H1 (cell line): ENCODE results near the gene PIGL. TPM values are rescaled to one million over a fixed set of nuclear protein-coding genes. Genes with fewer than 3 reads are reported as not detected.

Source experiments
- CTCF ChIA-PET: fragments of 300-600 bp; sonication (Branson Sonifier 250); formaldehyde crosslinking; loops from one replicate; lab custom pipeline; 2021; ENCODE audit not compliant: partially characterized antibody; lab: Charles Lee
- POLR2A ChIA-PET: fragments of 300-600 bp; sonication (Branson Sonifier 250); formaldehyde crosslinking; loops from one replicate; lab custom pipeline; 2021; ENCODE audit warnings: inconsistent platforms; ENCODE audit not compliant: partially characterized antibody; lab: Charles Lee
- DNase-seq, 2 experiments: peaks; one replicate each; pipeline versions ENCODE4 v3.0.0 to v3.0.0-alpha.2; 2010 to 2022; ENCODE audit warnings: low spot score in 2 of 2, low read depth in 1 of 2, mixed read lengths in 1 of 2
- FAIRE-seq: peaks from 2 replicates; lab custom pipeline; 2011; peaks lifted over from hg19 to GRCh38; lab: Jason Lieb, UNC
- H2AFZ ChIP-seq: 2 replicates; pipeline ENCODE4 v1.8.1; 2012; ENCODE audit warnings: low read length, inconsistent platforms
- H2AK5ac ChIP-seq: 2 replicates; pipeline ENCODE4 v1.6.1; 2013; ENCODE audit warnings: low read depth, low read length
- H2BK120ac ChIP-seq: replicated peaks from 2 replicates; pipeline ENCODE3; 2013; ENCODE audit warnings: low read depth, low read length, inconsistent platforms
- H2BK12ac ChIP-seq: 2 replicates; pipeline ENCODE4 v1.6.1; 2013; ENCODE audit warnings: low read depth, low read length
- H2BK15ac ChIP-seq: 2 replicates; pipeline ENCODE4 v1.6.1; 2013; ENCODE audit warnings: low read length
- H2BK20ac ChIP-seq: 2 replicates; pipeline ENCODE4 v1.6.1; 2013; ENCODE audit warnings: low read length
- H2BK5ac ChIP-seq: 2 replicates; pipeline ENCODE4 v1.6.1; 2013; ENCODE audit warnings: low read depth, low read length
- H3K14ac ChIP-seq: 2 replicates; pipeline ENCODE4 v1.6.1; 2013; ENCODE audit warnings: inconsistent platforms; ENCODE audit not compliant: insufficient read length
- H3K18ac ChIP-seq: 2 replicates; pipeline ENCODE4 v1.6.1; 2013; ENCODE audit warnings: low read length; ENCODE audit errors: extremely low read depth
- H3K23ac ChIP-seq: 2 replicates; pipeline ENCODE4 v1.6.1; 2013; ENCODE audit warnings: inconsistent platforms; ENCODE audit not compliant: insufficient read length
- H3K23me2 ChIP-seq: 2 replicates; pipeline ENCODE4 v1.6.1; 2013; ENCODE audit warnings: low read depth, low read length
- H3K27ac ChIP-seq: 2 replicates; pipeline ENCODE4 v1.6.1; 2011; ENCODE audit warnings: low read depth, low read length, inconsistent platforms
- H3K27me3 ChIP-seq, 4 experiments: replicated peaks in 1 of 4; 1 replicate in 1 of 4; 2 replicates in 3 of 4; pipeline versions ENCODE4 v1.6.1 to v1.8.1; 2011 to 2013; ENCODE audit warnings: low read length in 3 of 4, mild to moderate bottlenecking in 3 of 4, inconsistent platforms in 2 of 4, mixed read lengths in 2 of 4, moderate library complexity in 1 of 4; ENCODE audit not compliant: control insufficient read depth in 3 of 4, insufficient read depth in 3 of 4; ENCODE audit errors: extremely low read depth in 1 of 4
- H3K36me3 ChIP-seq, 4 experiments: 2 replicates each; pipeline versions ENCODE4 v1.6.1 to v1.8.1; 2011 to 2013; ENCODE audit warnings: mild to moderate bottlenecking in 4 of 4, low read length in 3 of 4, moderate library complexity in 2 of 4, control low read depth in 1 of 4, inconsistent platforms in 1 of 4; ENCODE audit not compliant: insufficient read depth in 4 of 4, control insufficient read depth in 2 of 4
- H3K4ac ChIP-seq: replicated peaks from 2 replicates; pipeline ENCODE3; 2013; ENCODE audit warnings: low read length, low read depth, mixed read lengths, inconsistent platforms; ENCODE audit not compliant: insufficient read length
- H3K4me1 ChIP-seq, 4 experiments: replicated peaks in 1 of 4; 1 replicate in 1 of 4; 2 replicates in 3 of 4; pipeline versions ENCODE4 v1.6.1 to v1.8.1; 2011 to 2013; ENCODE audit warnings: low read length in 3 of 4, inconsistent platforms in 2 of 4, mixed read lengths in 1 of 4; ENCODE audit not compliant: insufficient read depth in 4 of 4, control insufficient read depth in 3 of 4
- H3K4me2 ChIP-seq, 2 experiments: 2 replicates each; pipeline versions ENCODE4 v1.6.1 to v1.8.1; 2011 to 2013; ENCODE audit warnings: low read depth in 2 of 2, low read length in 2 of 2, control low read depth in 1 of 2, inconsistent platforms in 1 of 2, mild to moderate bottlenecking in 1 of 2; ENCODE audit not compliant: insufficient read depth in 1 of 2
- H3K4me3 ChIP-seq, 4 experiments: fragments of 200-600, 300-600 bp in 1 of 4; sonication (generic), shearing (Covaris generic), sonication (Bioruptor Twin) in 1 of 4; 2 replicates each; pipeline versions ENCODE4 v1.5.1 to v1.8.1; 2011 to 2016; ENCODE audit warnings: low read length in 4 of 4, low read depth in 3 of 4, control low read depth in 2 of 4, inconsistent platforms in 2 of 4, mild to moderate bottlenecking in 2 of 4, mixed read lengths in 1 of 4, moderate library complexity in 1 of 4; ENCODE audit not compliant: insufficient read depth in 2 of 4; ENCODE audit errors: extremely low read depth in 1 of 4
- H3K56ac ChIP-seq: replicated peaks from 2 replicates; pipeline ENCODE3; 2013; ENCODE audit warnings: low read depth, mild to moderate bottlenecking, mixed read lengths, low read length, inconsistent platforms; ENCODE audit not compliant: insufficient read length
- H3K79me1 ChIP-seq: 2 replicates; pipeline ENCODE4 v1.6.1; 2013; ENCODE audit warnings: low read depth, low read length, control low read depth
- H3K79me2 ChIP-seq, 2 experiments: 2 replicates each; pipeline versions ENCODE4 v1.6.1 to v1.8.1; 2012 to 2013; ENCODE audit warnings: low read length in 2 of 2, mild to moderate bottlenecking in 2 of 2, inconsistent platforms in 1 of 2; ENCODE audit not compliant: insufficient read depth in 2 of 2, control insufficient read depth in 1 of 2
- H3K9ac ChIP-seq, 4 experiments: replicated peaks in 1 of 4; 1 replicate in 1 of 4; 2 replicates in 3 of 4; pipeline versions ENCODE4 v1.6.1 to v1.8.1; 2011 to 2013; ENCODE audit warnings: low read depth in 3 of 4, low read length in 3 of 4, control low read depth in 2 of 4, mild to moderate bottlenecking in 2 of 4, moderate library complexity in 2 of 4, inconsistent platforms in 1 of 4; ENCODE audit errors: extremely low read depth in 1 of 4
- H3K9me3 ChIP-seq, 2 experiments: 2 replicates each; pipeline versions ENCODE4 v1.6.1 to v1.8.1; 2012 to 2013; ENCODE audit warnings: mild to moderate bottlenecking in 2 of 2, moderate library complexity in 2 of 2, control low read depth in 1 of 2, inconsistent platforms in 1 of 2, low read depth in 1 of 2, low read length in 1 of 2, mixed read lengths in 1 of 2; ENCODE audit not compliant: insufficient read depth in 2 of 2
- H4K20me1 ChIP-seq, 2 experiments: replicated peaks in 1 of 2; 2 replicates each; pipeline versions ENCODE3 to v1.8.1; 2011 to 2013; ENCODE audit warnings: inconsistent platforms in 2 of 2, low read length in 2 of 2, mild to moderate bottlenecking in 1 of 2; ENCODE audit not compliant: insufficient read depth in 2 of 2, control insufficient read depth in 1 of 2
- H4K5ac ChIP-seq: 2 replicates; pipeline ENCODE4 v1.6.1; 2013; ENCODE audit warnings: low read length, low read depth, mixed read lengths, inconsistent platforms; ENCODE audit not compliant: insufficient read length
- H4K8ac ChIP-seq: 2 replicates; pipeline ENCODE4 v1.8.0; 2013; ENCODE audit warnings: mild to moderate bottlenecking, moderate library complexity, low read length, inconsistent platforms; ENCODE audit not compliant: insufficient read depth; ENCODE audit errors: extremely low read depth
- H4K91ac ChIP-seq: replicated peaks from 2 replicates; pipeline ENCODE3; 2013; ENCODE audit warnings: low read length, mixed read lengths, inconsistent platforms; ENCODE audit not compliant: insufficient read length
- TBP ChIP-seq: IDR thresholded peaks from 2 replicates; pipeline ENCODE4 v1.6.1; 2011; ENCODE audit warnings: low read depth, low read length, improper control_type of control experiment
- WGBS, 2 experiments: shearing (Covaris generic) in 1 of 2; methylation state at CpG; one replicate each; pipeline versions ENCODE4 v1.1.6 to v1.1.7; 2013 to 2015; ENCODE audit warnings: low lambda C conversion rate in 2 of 2, mixed read lengths in 2 of 2, inconsistent platforms in 1 of 2, low coverage in 1 of 2, missing lambda C conversion rate in 1 of 2; ENCODE audit not compliant: insufficient replicate concordance in 2 of 2, insufficient coverage in 1 of 2, insufficient read length in 1 of 2; ENCODE audit errors: extremely low coverage in 1 of 2, missing lambda C conversion rate in 1 of 2; 5-methylcytosine and 5-hydroxymethylcytosine counted together
- polyA plus RNA-seq, 7 experiments: library from polyadenylated mRNA; depleted of rRNA in 3 of 7; stranded (reverse) in 5 of 7; unstranded in 2 of 7; fragments of >200 nt in 5 of 7; fragments of 200-250 nt in 2 of 7; gene quantifications; 1 replicate in 5 of 7; 2 replicates in 1 of 7; 4 replicates in 1 of 7; pipeline versions ENCODE4 v1.2.1 to v1.2.3, GENCODE V29; 2011 to 2013; ENCODE audit warnings: missing spikeins in 2 of 7, mixed read lengths in 2 of 7
- total RNA-seq: library from RNA; stranded (reverse); fragmentation: NEBNext Ultra II Directional; extraction: Animal tissue kit (Norgen Biotek cat#: 25700); gene quantifications from 2 replicates; pipeline ENCODE4 v1.2.1, GENCODE V29; 2021

The PIGL gene
- total and polyA plus RNA-seq, 2 of the 8 experiments (the other 6 are each of a cell fraction or from before 2014, with no cell fraction given): 28.4 to 30.8 TPM

DNA sequence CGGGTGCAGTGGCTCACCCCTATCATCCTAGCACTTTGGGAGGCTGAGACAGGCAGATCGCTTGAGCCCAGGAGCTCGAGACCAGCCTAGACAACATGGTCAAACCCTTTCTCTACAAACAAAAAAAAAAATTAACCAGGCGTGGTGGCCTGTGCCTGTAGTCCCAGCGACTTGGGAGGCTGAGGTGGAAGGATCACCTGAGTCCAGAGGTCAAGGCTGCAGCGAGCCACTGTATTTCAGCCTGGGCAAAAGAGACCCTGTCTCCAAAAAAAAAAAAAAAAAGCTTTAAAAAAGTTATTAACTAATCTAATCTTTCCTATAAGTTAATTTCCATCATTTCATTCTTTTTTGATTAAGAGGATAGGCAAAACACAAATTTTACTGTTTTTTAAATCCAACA, 4.2 kb upstream of the PIGL start:
- CTCF ChIA-PET: interaction anchor here (0.8 kb wide), 1 partner anchor 91 kb away, joined by 4 read pairs; no protein-coding TSS in a partner anchor
- H3K14ac ChIP-seq: no peak overlapping the region
- TF ChIP-seq TBP: no peak
- 85% methylated on average over 6 of the region's 6 CpGs; no CpG with 5 or more reads in 1 of the 2 experiments for WGBS, 2 experiments
- POLR2A ChIA-PET: no interaction called here
- H2BK120ac ChIP-seq: no peak overlapping the region
- no peak overlapping the region for H2BK20ac ChIP-seq
- no peaks in the 10 kb centered on the region for H3K27me3 ChIP-seq
- H3K9me3 ChIP-seq: no peaks in the 10 kb centered on the region
- H3K9ac ChIP-seq: no peak overlapping the region
- no peak overlapping the region for H2AFZ ChIP-seq
- H4K91ac ChIP-seq: no peak overlapping the region
- H2AK5ac ChIP-seq: no peak overlapping the region
- H3K36me3 ChIP-seq: no peaks in the 10 kb centered on the region
- H3K4me1 ChIP-seq: peaks cover 0 to 6% (median 2%) of the 10 kb centered on the region in 4 experiments; a peak in 4 of 7 replicates
- FAIRE-seq (no peak), DNase-seq (no peak)
- peaks cover 0 to 4% of the 10 kb centered on the region in 2 experiments for H4K20me1 ChIP-seq
- no peaks in the 10 kb centered on the region for H3K79me1 ChIP-seq
- H3K27ac ChIP-seq: no peak overlapping the region
- no peak overlapping the region for H2BK15ac ChIP-seq
- H3K23ac ChIP-seq: no peak overlapping the region
- H3K56ac ChIP-seq: no peak overlapping the region
- H2BK12ac ChIP-seq: no peak overlapping the region
- no peak overlapping the region for H3K18ac ChIP-seq
- H3K4me3 ChIP-seq: no peak overlapping the region
- H3K4ac ChIP-seq: no peak overlapping the region
- no peak overlapping the region for H2BK5ac ChIP-seq
- H3K79me2 ChIP-seq: peaks cover 36 to 83% of the 10 kb centered on the region in 2 experiments
- H3K4me2 ChIP-seq: no peak overlapping the region
- H4K8ac ChIP-seq: no peak overlapping the region
- no peak overlapping the region for H4K5ac ChIP-seq
- H3K23me2 ChIP-seq: peaks cover 9% of the 10 kb centered on the region
